Endothelial cell of umbilical vein (primary cell): ENCODE measurements around the gene SSH2. TPM values are rescaled to one million over a fixed set of nuclear protein-coding genes. Genes with fewer than 3 reads are reported as not detected.

Experiments used
- BruUV-seq: library from RNA; stranded (reverse); fragments of 400-500 nt; replicated peaks from 2 replicates; lab custom pipeline; 2021; lab: Mats Ljungman, UMichigan
- CTCF ChIA-PET: fragments of 300-600, 350-600 bp; sonication (Branson Sonifier 250); formaldehyde crosslinking; loops from one replicate; lab custom pipeline; 2021; ENCODE audit warnings: antibody characterized with exemption, inconsistent platforms; lab: Charles Lee
- POLR2A ChIA-PET: fragments of 300-600, 350-600 bp; sonication (Branson Sonifier 250); formaldehyde crosslinking; loops from one replicate; lab custom pipeline; 2021; ENCODE audit warnings: antibody characterized with exemption, inconsistent platforms; lab: Charles Lee
- DNase-seq: peaks from one replicate; pipeline ENCODE4 v3.0.0-alpha.2; 2011; ENCODE audit warnings: low read depth, low spot score
- FAIRE-seq: peaks from 2 replicates; lab custom pipeline; 2011; peaks lifted over from hg19 to GRCh38; lab: Jason Lieb, UNC
- H2AFZ ChIP-seq: 2 replicates; pipeline ENCODE4 v1.6.0; 2012; ENCODE audit warnings: low read depth, low read length, control low read depth, inconsistent platforms
- H3K27ac ChIP-seq: 2 replicates; pipeline ENCODE4 v1.5.1; 2011; ENCODE audit warnings: low read depth, mild to moderate bottlenecking, control low read depth, low read length, moderate library complexity; ENCODE audit not compliant: insufficient read depth
- H3K27me3 ChIP-seq, 2 experiments: 2 replicates each; pipeline versions ENCODE4 v1.6.0 to v1.6.1; 2011; ENCODE audit warnings: low read length in 2 of 2, mixed read lengths in 1 of 2; ENCODE audit not compliant: control insufficient read depth in 2 of 2, insufficient read depth in 2 of 2
- H3K36me3 ChIP-seq, 2 experiments: 2 replicates in 1 of 2; 3 replicates in 1 of 2; pipeline ENCODE4 v1.5.1; 2011; ENCODE audit warnings: low read length in 2 of 2, mild to moderate bottlenecking in 1 of 2, moderate library complexity in 1 of 2; ENCODE audit not compliant: control insufficient read depth in 2 of 2, insufficient read depth in 2 of 2; ENCODE audit errors: extremely low read depth in 1 of 2
- H3K4me1 ChIP-seq: 3 replicates; pipeline ENCODE4 v1.5.1; 2011; ENCODE audit warnings: mild to moderate bottlenecking, low read length; ENCODE audit not compliant: control insufficient read depth, insufficient read depth; ENCODE audit errors: extremely low read depth
- H3K4me2 ChIP-seq: 2 replicates; pipeline ENCODE4 v1.6.1; 2011; ENCODE audit warnings: low read length, control low read depth, mixed read lengths; ENCODE audit not compliant: insufficient read depth
- H3K4me3 ChIP-seq, 3 experiments: fragments of 200-600 bp in 1 of 3; sonication (generic), shearing (Covaris generic) in 1 of 3; replicated peaks in 1 of 3; 2 replicates each; pipeline ENCODE4 v1.5.1; 2011 to 2016; ENCODE audit warnings: control low read depth in 3 of 3, low read length in 3 of 3, mild to moderate bottlenecking in 2 of 3, inconsistent platforms in 1 of 3, low read depth in 1 of 3, moderate library complexity in 1 of 3; ENCODE audit not compliant: insufficient read depth in 1 of 3
- H3K79me2 ChIP-seq: 2 replicates; pipeline ENCODE4 v1.6.0; 2012; ENCODE audit warnings: low read length, inconsistent platforms; ENCODE audit not compliant: control insufficient read depth, insufficient read depth
- H3K9ac ChIP-seq: replicated peaks from 2 replicates; pipeline ENCODE3; 2011; ENCODE audit warnings: low read length, control low read depth; ENCODE audit not compliant: insufficient read depth; ENCODE audit errors: extremely low read depth
- H3K9me1 ChIP-seq: replicated peaks from 3 replicates; pipeline ENCODE4 v1.6.0; 2011; ENCODE audit warnings: mild to moderate bottlenecking, low read length; ENCODE audit not compliant: control insufficient read depth, insufficient read depth; ENCODE audit errors: extremely low read depth
- H3K9me3 ChIP-seq: replicated peaks from 2 replicates; pipeline ENCODE4 v1.5.1; 2012; ENCODE audit warnings: low read length, inconsistent platforms; ENCODE audit not compliant: control insufficient read depth, insufficient read depth
- H4K20me1 ChIP-seq: replicated peaks from 2 replicates; pipeline ENCODE3; 2011; ENCODE audit warnings: mild to moderate bottlenecking, low read length; ENCODE audit not compliant: control insufficient read depth, insufficient read depth; ENCODE audit errors: extremely low read depth
- EZH2 ChIP-seq: IDR thresholded peaks from 2 replicates; pipeline ENCODE4 v1.6.1; 2012; ENCODE audit warnings: borderline replicate concordance, low read depth, mild to moderate bottlenecking, moderate library complexity, low read length, inconsistent platforms; ENCODE audit not compliant: severe bottlenecking
- FOS ChIP-seq: IDR thresholded peaks from 2 replicates; pipeline ENCODE4 v1.6.1; 2011; ENCODE audit warnings: mild to moderate bottlenecking, low read length, moderate library complexity, borderline replicate concordance; ENCODE audit not compliant: insufficient read depth
- GATA2 ChIP-seq: IDR thresholded peaks from 2 replicates; pipeline ENCODE4 v1.7.0; 2011; ENCODE audit warnings: low read depth, mild to moderate bottlenecking, moderate library complexity, mixed read lengths, low read length; ENCODE audit not compliant: insufficient read length, insufficient read depth
- MYC ChIP-seq: IDR thresholded peaks from one replicate; pipeline ENCODE4 v1.6.1; 2011; ENCODE audit warnings: mild to moderate bottlenecking, low read depth, low read length
- POLR2A ChIP-seq: IDR thresholded peaks from 2 replicates; pipeline ENCODE4 v1.6.1; 2012; ENCODE audit warnings: low read depth, mild to moderate bottlenecking, control low read depth, low read length
- dilution Hi-C: fragments of 300-500 bp; cut with MboI; formaldehyde crosslinking; loops from one replicate; pipeline ENCODE4 v1.15.0; 2019; ENCODE audit warnings: low sequenced_read_pairs; ENCODE audit not compliant: extremely low pct_ligation_motif_present
- intact Hi-C: fragments of 100-400 bp; cut with micrococcal nuclease; formaldehyde crosslinking; loops from one replicate; pipeline ENCODE4 v1.10.0; 2022
- polyA plus RNA-seq, 4 experiments: library from polyadenylated mRNA; depleted of rRNA in 3 of 4; stranded (reverse) in 3 of 4; unstranded in 1 of 4; fragments of >200 nt; gene quantifications; 2 replicates each; pipeline versions ENCODE4 v1.2.1 to v1.2.3, GENCODE V29; 2011 to 2012; ENCODE audit warnings: missing spikeins in 1 of 4
- total RNA-seq: library from RNA; stranded (reverse); gene quantifications from 2 replicates; pipeline ENCODE4 v1.2.3, GENCODE V29; 2021
- TF ChIP-seq, protein P1 (sequence below): IDR thresholded peaks from 2 replicates; pipeline ENCODE4 v1.6.1; 2011; ENCODE audit not compliant: insufficient read depth, insufficient read length

The SSH2 gene
- total and polyA plus RNA-seq, 2 donors (not counting 3 experiments of a cell fraction or from before 2014, with no cell fraction given): 24.6 to 60.9 TPM

DNA sequence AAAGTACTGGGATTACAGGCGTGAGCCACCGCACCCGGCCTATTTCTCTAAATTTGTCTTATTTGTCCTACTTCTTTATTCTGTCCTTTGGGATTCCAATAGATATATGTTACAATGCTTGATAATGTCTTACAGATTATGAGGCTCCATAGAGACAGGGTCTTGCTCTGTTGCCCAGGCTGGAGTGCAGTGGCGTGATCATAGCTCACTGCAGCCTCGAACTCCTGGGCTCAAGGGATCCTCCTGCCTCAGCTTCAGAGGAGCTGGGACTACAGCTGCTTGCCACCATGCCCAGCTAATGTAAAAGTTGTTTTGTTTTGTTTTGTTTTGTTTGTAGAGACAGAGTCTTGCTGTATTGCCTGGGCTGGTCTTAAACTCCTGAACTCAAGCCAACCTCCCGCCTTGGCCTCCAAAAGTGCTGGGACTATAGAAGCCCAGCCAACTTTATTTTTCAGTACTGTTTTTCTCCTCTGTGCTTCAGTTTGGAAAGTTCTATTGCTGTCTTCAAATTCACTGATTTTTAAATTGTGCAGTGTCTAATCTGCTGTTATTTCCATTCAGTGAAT lies 326.8 kb downstream of the SSH2 start:
- Histone ChIP-seq H3K9me3 (no peaks in the 10 kb centered on the region), H3K9ac (no peak overlapping the region), H3K27me3 (no peaks in the 10 kb centered on the region), H3K27ac (no peak overlapping the region), H3K4me1 (no peaks in the 10 kb centered on the region), H3K36me3 (no peaks in the 10 kb centered on the region), H3K4me2 (no peak overlapping the region), H4K20me1 (no peaks in the 10 kb centered on the region), H3K79me2 (peaks cover 2% of the 10 kb centered on the region), H3K4me3 (no peak overlapping the region), H2AFZ (no peak overlapping the region), H3K9me1 (no peaks in the 10 kb centered on the region)
- POLR2A ChIA-PET: no interaction called here
- CTCF ChIA-PET: interaction anchor here (2.4 kb wide), 1 partner anchor 10 kb away, joined by 14 read pairs; no protein-coding TSS in a partner anchor
- TF ChIP-seq MYC: no peak
- TF ChIP-seq FOS: no peak
- no peak for TF ChIP-seq GATA2
- TF ChIP-seq EZH2: no peak
- TF ChIP-seq, protein P1, sequence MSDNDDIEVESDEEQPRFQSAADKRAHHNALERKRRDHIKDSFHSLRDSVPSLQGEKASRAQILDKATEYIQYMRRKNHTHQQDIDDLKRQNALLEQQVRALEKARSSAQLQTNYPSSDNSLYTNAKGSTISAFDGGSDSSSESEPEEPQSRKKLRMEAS: no peak
- TF ChIP-seq POLR2A: no peak
- no TSS peak for BruUV-seq
- FAIRE-seq: no peak
- DNase-seq: no peak
- intact Hi-C loops: no loop called here
- dilution Hi-C loops: no loop called here
